GM12878 (cell line): ENCODE measurements around the gene TMEM198. TPM values are rescaled to one million over a fixed set of nuclear protein-coding genes. Genes with fewer than 3 reads are reported as not detected.

ENCODE experiments used
- ATAC-seq: fragments of 200-7000 bp; cut with Tn5 transposase; 3 replicates; pipeline ENCODE4 v1.9.1; 2020; ENCODE audit warnings: mild to moderate bottlenecking, moderate library complexity
- BruUV-seq: library from RNA; stranded (reverse); fragments of 400-500 nt; replicated peaks from 2 replicates; lab custom pipeline; 2021; lab: Mats Ljungman, UMichigan
- CTCF ChIA-PET: fragments of 300-600 bp; sonication (Branson Sonifier 250); formaldehyde crosslinking; extraction: SDS; loops from one replicate; lab custom pipeline; 2021; ENCODE audit warnings: inconsistent platforms; lab: Yijun Ruan, JAX
- POLR2A ChIA-PET: fragments of 350-600 bp; formaldehyde crosslinking; extraction: SDS; loops from one replicate; lab custom pipeline; 2021; ENCODE audit warnings: inconsistent platforms; lab: Charles Lee
- RAD21 ChIA-PET: fragments of 300-600 bp; sonication (Branson Sonifier 250); formaldehyde crosslinking; loops from one replicate; lab custom pipeline; 2023; ENCODE audit warnings: antibody characterized with exemption; ENCODE audit not compliant: unreplicated experiment; lab: Charles Lee
- SMC1A ChIA-PET: fragments of 300-600 bp; sonication (Branson Sonifier 250); formaldehyde crosslinking; loops from one replicate; lab custom pipeline; 2023; ENCODE audit not compliant: unreplicated experiment, uncharacterized antibody; lab: Charles Lee
- DNase-seq: peaks from one replicate; pipeline ENCODE4 v3.0.0-alpha.2; 2011; ENCODE audit warnings: low read depth, low spot score
- FAIRE-seq: peaks from 3 replicates; lab custom pipeline; 2011; peaks lifted over from hg19 to GRCh38; lab: Jason Lieb, UNC
- H2AFZ ChIP-seq: 2 replicates; pipeline ENCODE4 v1.6.0; 2011; ENCODE audit warnings: low read depth, low read length, control low read depth; ENCODE audit not compliant: control insufficient read depth
- H3K27ac ChIP-seq: 2 replicates; pipeline ENCODE4 v1.5.1; 2011; ENCODE audit warnings: control low read depth; ENCODE audit not compliant: control insufficient read depth, insufficient read depth
- H3K27me3 ChIP-seq, 2 experiments: replicated peaks in 1 of 2; 2 replicates each; pipeline versions ENCODE4 v1.6.0 to v1.6.1; 2011; ENCODE audit warnings: low read length in 1 of 2; ENCODE audit not compliant: control insufficient read depth in 2 of 2, insufficient read depth in 2 of 2
- H3K36me3 ChIP-seq, 2 experiments: 2 replicates each; pipeline ENCODE4 v1.5.1; 2011; ENCODE audit warnings: low read length in 1 of 2; ENCODE audit not compliant: control insufficient read depth in 2 of 2, insufficient read depth in 2 of 2
- H3K4me1 ChIP-seq: 2 replicates; pipeline ENCODE4 v1.6.1; 2011; ENCODE audit warnings: mild to moderate bottlenecking, low read length, moderate library complexity, mixed read lengths; ENCODE audit not compliant: control insufficient read depth, insufficient read depth
- H3K4me2 ChIP-seq: 2 replicates; pipeline ENCODE4 v1.6.0; 2011; ENCODE audit warnings: control low read depth; ENCODE audit not compliant: control insufficient read depth, insufficient read depth
- H3K4me3 ChIP-seq: fragments of 200-600 bp; sonication (generic); 2 replicates; pipeline ENCODE4 v1.5.1; 2016
- H3K79me2 ChIP-seq: 2 replicates; pipeline ENCODE4 v1.6.0; 2011; ENCODE audit warnings: low read length; ENCODE audit not compliant: control insufficient read depth, insufficient read depth
- H3K9ac ChIP-seq: 2 replicates; pipeline ENCODE4 v1.8.0; 2011; ENCODE audit warnings: low read length, control low read depth, mixed read lengths; ENCODE audit not compliant: control insufficient read depth, insufficient read depth
- H3K9me3 ChIP-seq: replicated peaks from 3 replicates; pipeline ENCODE4 v1.5.1; 2011; ENCODE audit warnings: mild to moderate bottlenecking, low read length; ENCODE audit not compliant: control insufficient read depth, insufficient read depth
- H4K20me1 ChIP-seq: 2 replicates; pipeline ENCODE4 v1.6.0; 2011; ENCODE audit not compliant: control insufficient read depth, insufficient read depth
- BCL3 ChIP-seq: IDR thresholded peaks from 2 replicates; pipeline ENCODE4 v1.6.1; 2011; ENCODE audit warnings: borderline replicate concordance, low read depth, mild to moderate bottlenecking, moderate library complexity, low read length; ENCODE audit not compliant: insufficient read depth, poor library complexity, severe bottlenecking
- BMI1 ChIP-seq: fragments of 450-650 bp; IDR thresholded peaks from 2 replicates; pipeline ENCODE4 v1.6.1; 2016; ENCODE audit warnings: mild to moderate bottlenecking, moderate library complexity, borderline replicate concordance
- CTCF ChIP-seq, 3 experiments: IDR thresholded peaks in 2 of 3; conservative IDR thresholded peaks in 1 of 3; 2 replicates each; pipeline ENCODE4 v1.5.1; 2011; ENCODE audit warnings: low read depth in 3 of 3, low read length in 3 of 3, mild to moderate bottlenecking in 3 of 3, control low read depth in 2 of 3, moderate library complexity in 2 of 3, inconsistent platforms in 1 of 3, mixed read lengths in 1 of 3; ENCODE audit not compliant: control insufficient read depth in 2 of 3, insufficient read depth in 1 of 3; ENCODE audit errors: extremely low read depth in 1 of 3
- HDAC2 ChIP-seq: fragments of 200-600 bp; sonication (generic); IDR thresholded peaks from 2 replicates; pipeline ENCODE4 v1.6.1; 2017
- HDAC6 ChIP-seq: fragments of 200-600 bp; sonication (generic); IDR thresholded peaks from one replicate; pipeline ENCODE4 v1.8.0; 2017; ENCODE audit warnings: antibody characterized with exemption; ENCODE audit not compliant: unreplicated experiment
- LARP7 ChIP-seq: fragments of 450-650 bp; IDR thresholded peaks from 2 replicates; pipeline ENCODE4 v1.6.1; 2017; ENCODE audit warnings: mild to moderate bottlenecking
- NFIC ChIP-seq: IDR thresholded peaks from 2 replicates; pipeline ENCODE4 v1.6.1; 2012; ENCODE audit warnings: low read depth, mild to moderate bottlenecking, inconsistent platforms, low read length, moderate library complexity
- WGBS: methylation state at CpG from one replicate; pipeline ENCODE4 v1.1.6; 2016; ENCODE audit warnings: low lambda C conversion rate; ENCODE audit not compliant: insufficient replicate concordance, insufficient coverage; ENCODE audit errors: missing lambda C conversion rate; 5-methylcytosine and 5-hydroxymethylcytosine counted together
- in situ Hi-C: fragments of 300-500 bp; cut with MboI; formaldehyde crosslinking; loops from 9 replicates; pipeline ENCODE4 v1.14.3; 2018; ENCODE audit warnings: mixed read lengths
- intact Hi-C: fragments of 100-400 bp; cut with micrococcal nuclease; formaldehyde crosslinking; loops from one replicate; pipeline ENCODE4 v1.14.2; 2022; ENCODE audit not compliant: unreplicated experiment
- polyA plus RNA-seq, 11 experiments: library from polyadenylated mRNA; depleted of rRNA in 4 of 11; unstranded in 6 of 11; stranded (reverse) in 5 of 11; fragments of >200 nt; fragmentation: Nextera tagmentation in 4 of 11; fragmentation: Illumina TruSeq in 1 of 11; extraction: Ambion mirVana in 4 of 11; extraction: Trizol in 1 of 11; gene quantifications; 1 replicate in 1 of 11; 2 replicates in 10 of 11; pipeline versions ENCODE4 v1.2.1 to v1.2.3, GENCODE V29; 2011 to 2016; ENCODE audit warnings: inconsistent platforms in 2 of 11, missing spikeins in 2 of 11, low read depth in 1 of 11
- total RNA-seq, 4 experiments: library from RNA; depleted of rRNA in 3 of 4; stranded (reverse); fragments of >200 nt in 3 of 4; fragmentation: Illumina TruSeq in 1 of 4; extraction: Trizol in 1 of 4; gene quantifications; 2 replicates each; pipeline versions ENCODE4 v1.2.1 to v1.2.3, GENCODE V29; 2013 to 2021
- TF ChIP-seq, protein P1 (sequence below): fragments of 450-650 bp; IDR thresholded peaks from 2 replicates; pipeline ENCODE4 v1.6.1; 2016; ENCODE audit warnings: mild to moderate bottlenecking

The TMEM198 gene
- total and polyA plus RNA-seq, 10 of the 15 experiments (the other 5 are each of a cell fraction or from before 2014, with no cell fraction given): 0.16 to 1.2 (median 0.65) TPM; not detected in 2

DNA sequence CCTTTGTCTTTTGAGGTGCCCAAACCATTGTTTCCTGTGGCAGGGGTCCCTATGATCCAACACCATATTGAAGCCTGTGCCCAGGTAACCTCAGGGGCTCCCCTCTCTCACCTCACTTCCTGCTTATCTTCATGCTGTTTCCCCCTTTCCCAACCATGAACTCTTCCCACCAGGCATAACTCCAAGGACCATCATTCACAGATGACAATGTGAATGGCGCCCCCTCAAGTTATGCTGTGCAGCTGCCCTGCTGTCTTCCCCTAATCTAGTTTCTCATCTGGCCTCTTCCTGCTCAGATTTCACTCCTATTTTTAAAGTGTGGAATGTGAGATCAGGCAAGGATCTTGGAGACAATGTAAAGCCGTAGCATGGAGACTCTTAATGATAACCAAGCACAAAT lies 43.7 kb upstream of the TMEM198 start:
- ATAC-seq: no peak
- peaks cover 5 to 14% of the 10 kb centered on the region in 2 experiments for H3K27me3 ChIP-seq
- H3K36me3 ChIP-seq: peaks cover 0 to 7% of the 10 kb centered on the region in 2 experiments; a peak in 1 of 4 replicates
- in situ Hi-C loops: no loop called here
- POLR2A ChIA-PET: interaction anchor here (0.6 to 2.1 kb wide), 2 partner anchors 112 to 1041 kb away, joined by 3 to 15 read pairs; partner anchors contain the start of gene DNPEP
- no peak for TF ChIP-seq BMI1
- no peak for TF ChIP-seq HDAC6
- no peak for TF ChIP-seq HDAC2
- no peak for TF ChIP-seq BCL3
- TF ChIP-seq NFIC: no peak
- TF ChIP-seq LARP7: no peak
- peak; percentile 5 to 38 (median 25); a peak in 2 of 6 replicates for TF ChIP-seq CTCF (IDR thresholded peaks at IDR 0.05 in 2 of 3, conservative IDR thresholded peaks at IDR 0.05 in 1 of 3; ENCODE audit: control insufficient read depth in 2 of 3, extremely low read depth in 1 of 3, insufficient read depth in 1 of 3, low read depth in 3 of 3, low read length in 3 of 3)
- TF ChIP-seq, protein P1, sequence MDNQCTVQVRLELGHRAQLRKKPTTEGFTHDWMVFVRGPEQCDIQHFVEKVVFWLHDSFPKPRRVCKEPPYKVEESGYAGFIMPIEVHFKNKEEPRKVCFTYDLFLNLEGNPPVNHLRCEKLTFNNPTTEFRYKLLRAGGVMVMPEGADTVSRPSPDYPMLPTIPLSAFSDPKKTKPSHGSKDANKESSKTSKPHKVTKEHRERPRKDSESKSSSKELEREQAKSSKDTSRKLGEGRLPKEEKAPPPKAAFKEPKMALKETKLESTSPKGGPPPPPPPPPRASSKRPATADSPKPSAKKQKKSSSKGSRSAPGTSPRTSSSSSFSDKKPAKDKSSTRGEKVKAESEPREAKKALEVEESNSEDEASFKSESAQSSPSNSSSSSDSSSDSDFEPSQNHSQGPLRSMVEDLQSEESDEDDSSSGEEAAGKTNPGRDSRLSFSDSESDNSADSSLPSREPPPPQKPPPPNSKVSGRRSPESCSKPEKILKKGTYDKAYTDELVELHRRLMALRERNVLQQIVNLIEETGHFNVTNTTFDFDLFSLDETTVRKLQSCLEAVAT: no peak
- TF ChIP-seq, all 136 proteins: peak for 1
- CTCF ChIA-PET: interaction anchor here (0.8 to 11.4 kb wide), 10 partner anchors 8 to 143 kb away, joined by 3 to 224 read pairs (median 4); partner anchors contain the start of genes CHPF and TMEM198
- intact Hi-C loops: no loop called here
- no TSS peak for BruUV-seq
- SMC1A ChIA-PET: interaction anchor here (4.0 kb wide), 1 partner anchor 28 kb away, joined by 22 read pairs; no protein-coding TSS in a partner anchor
- no peak for FAIRE-seq
- Histone ChIP-seq H3K79me2 (peaks cover 11% of the 10 kb centered on the region), H3K4me3 (peak overlapping the region; percentile 83; the same call in 1 of the 2 replicates), H3K9ac (no peak overlapping the region; the same call in 1 of the 2 replicates), H3K4me1 (peaks cover 15% of the 10 kb centered on the region), H3K4me2 (peak overlapping the region; percentile 93), H2AFZ (no peak overlapping the region), H4K20me1 (no peaks in the 10 kb centered on the region), H3K27ac (no peak overlapping the region), H3K9me3 (no peaks in the 10 kb centered on the region; the same call in 2 of the 3 replicates)
- 72% methylated on average over 2 of the region's 2 CpGs for WGBS
- RAD21 ChIA-PET: interaction anchor here (0.9 to 2.0 kb wide), 2 partner anchors 30 to 189 kb away, joined by 3 to 6 read pairs; no protein-coding TSS in a partner anchor
- DNase-seq: no peak
